ENCODE results near the gene CDH23. TPM values are rescaled to one million over a fixed set of nuclear protein-coding genes. Genes with fewer than 3 reads are reported as not detected.

CDH23 gene
- total RNA-seq, 4 donors from 2014 or later: 0.57 to 5.9 (median 1.0) TPM

DNA sequence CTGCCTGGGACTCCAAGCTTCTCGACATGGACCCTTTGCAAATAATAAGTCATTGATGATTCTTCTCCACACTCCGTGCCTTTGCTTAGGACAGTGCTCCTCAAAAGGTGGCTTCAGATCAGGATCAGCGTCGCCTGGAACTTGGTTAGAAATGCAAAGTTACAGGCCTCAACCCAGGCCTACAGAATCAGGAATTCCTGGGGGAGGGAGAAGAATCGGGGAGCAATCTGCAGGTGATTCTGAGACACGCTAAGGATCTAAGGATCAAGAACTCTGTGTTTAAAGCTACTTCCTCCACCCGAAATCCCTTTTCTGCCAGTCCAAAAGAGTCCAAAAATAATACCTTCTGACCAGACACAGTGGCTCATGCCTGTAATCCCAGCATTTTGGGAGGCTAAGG, 244.7 kb downstream of the CDH23 start:
- peaks cover 0 to 14% (median 4%) of the 10 kb centered on the region in 3 donors for H3K4me1 ChIP-seq
- H3K36me3 ChIP-seq: no peaks in the 10 kb centered on the region
- TF ChIP-seq POLR2A (IDR thresholded peaks at IDR 0.05): no peak
- TF ChIP-seq, protein P1, sequence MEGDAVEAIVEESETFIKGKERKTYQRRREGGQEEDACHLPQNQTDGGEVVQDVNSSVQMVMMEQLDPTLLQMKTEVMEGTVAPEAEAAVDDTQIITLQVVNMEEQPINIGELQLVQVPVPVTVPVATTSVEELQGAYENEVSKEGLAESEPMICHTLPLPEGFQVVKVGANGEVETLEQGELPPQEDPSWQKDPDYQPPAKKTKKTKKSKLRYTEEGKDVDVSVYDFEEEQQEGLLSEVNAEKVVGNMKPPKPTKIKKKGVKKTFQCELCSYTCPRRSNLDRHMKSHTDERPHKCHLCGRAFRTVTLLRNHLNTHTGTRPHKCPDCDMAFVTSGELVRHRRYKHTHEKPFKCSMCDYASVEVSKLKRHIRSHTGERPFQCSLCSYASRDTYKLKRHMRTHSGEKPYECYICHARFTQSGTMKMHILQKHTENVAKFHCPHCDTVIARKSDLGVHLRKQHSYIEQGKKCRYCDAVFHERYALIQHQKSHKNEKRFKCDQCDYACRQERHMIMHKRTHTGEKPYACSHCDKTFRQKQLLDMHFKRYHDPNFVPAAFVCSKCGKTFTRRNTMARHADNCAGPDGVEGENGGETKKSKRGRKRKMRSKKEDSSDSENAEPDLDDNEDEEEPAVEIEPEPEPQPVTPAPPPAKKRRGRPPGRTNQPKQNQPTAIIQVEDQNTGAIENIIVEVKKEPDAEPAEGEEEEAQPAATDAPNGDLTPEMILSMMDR (IDR thresholded peaks at IDR 0.05): no peak
- 84 to 86% methylated on average over 6 to 7 of the region's 7 CpGs for WGBS, 2 donors
- intact Hi-C loops (cut with DNase I): no loop called here
- no peak overlapping the region for H3K4me3 ChIP-seq
- H3K9me3 ChIP-seq: no peaks in the 10 kb centered on the region
- DNase-seq: no peak
- H3K27ac ChIP-seq: no peak overlapping the region
- H3K27me3 ChIP-seq: peaks cover 0 to 17% (median 0%) of the 10 kb centered on the region in 4 donors

DNA sequence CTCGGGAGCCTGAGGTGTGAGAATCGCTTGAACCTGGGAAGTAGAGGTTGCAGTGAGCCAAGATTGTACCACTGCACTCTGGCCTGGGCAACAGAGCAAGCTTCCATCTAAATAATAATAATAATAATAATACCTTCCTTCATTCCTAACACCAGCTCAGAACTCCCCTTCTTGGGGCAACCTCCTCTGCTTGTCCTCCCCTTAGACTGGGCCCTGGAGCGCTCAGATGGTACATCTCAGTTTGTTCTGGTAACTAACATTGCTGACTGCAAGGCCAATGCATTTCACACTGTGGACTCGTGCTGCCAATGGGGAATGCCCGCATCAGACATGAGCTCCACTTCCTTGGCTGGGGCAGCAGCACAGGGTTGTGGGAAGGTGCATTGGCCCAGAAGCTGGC, 245.3 kb downstream of the CDH23 start:
- 74 to 86% methylated on average over 4 to 5 of the region's 5 CpGs for WGBS, 2 donors
- TF ChIP-seq POLR2A (IDR thresholded peaks at IDR 0.05): no peak
- TF ChIP-seq, protein P1 (IDR thresholded peaks at IDR 0.05): no peak

DNA sequence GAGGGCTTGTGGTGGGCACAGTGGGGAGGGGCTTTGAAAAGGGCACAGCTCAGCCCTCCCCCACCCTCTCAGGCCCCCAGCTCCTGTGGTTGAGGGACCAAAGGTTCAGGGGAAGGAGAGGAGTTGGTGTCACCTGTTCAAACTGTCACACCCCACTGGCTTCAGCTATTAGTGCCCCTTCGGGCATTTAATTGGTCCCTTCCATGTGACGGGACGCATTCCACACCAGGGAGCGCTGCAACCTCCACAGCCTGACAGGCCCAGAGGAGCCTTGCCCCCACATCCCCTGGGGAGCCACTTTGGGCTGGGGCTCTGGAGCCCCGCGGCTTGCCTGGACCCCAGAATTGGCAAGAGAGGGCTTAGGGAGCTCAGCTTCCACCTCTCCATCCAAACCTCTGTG, 247.2 kb downstream of the CDH23 start:
- TF ChIP-seq, protein P1 (IDR thresholded peaks at IDR 0.05): no peak
- no peak for TF ChIP-seq POLR2A (IDR thresholded peaks at IDR 0.05)
- H3K27ac ChIP-seq: no peak overlapping the region
- H3K27me3 ChIP-seq: peaks cover 0 to 9% (median 0%) of the 10 kb centered on the region in 4 donors
- intact Hi-C loops (cut with DNase I): no loop called here
- no peaks in the 10 kb centered on the region for H3K36me3 ChIP-seq
- WGBS, 2 donors: 71% methylated on average over 1 of the region's 6 CpGs; no CpG with 5 or more reads in 1 of the 2 donors
- peaks cover 0 to 7% (median 4%) of the 10 kb centered on the region in 3 donors for H3K4me1 ChIP-seq
- DNase-seq: no peak
- H3K4me3 ChIP-seq: no peak overlapping the region
- no peaks in the 10 kb centered on the region for H3K9me3 ChIP-seq

More for the DNA sequence above, 245.3 kb downstream of the CDH23 start:
- Histone ChIP-seq H3K9me3 (no peaks in the 10 kb centered on the region), H3K4me1 (peaks cover 0 to 14% (median 4%) of the 10 kb centered on the region in 3 donors), H3K4me3 (no peak overlapping the region), H3K27me3 (peaks cover 0 to 17% (median 0%) of the 10 kb centered on the region in 4 donors), H3K27ac (no peak overlapping the region), H3K36me3 (no peaks in the 10 kb centered on the region)
- intact Hi-C loops (cut with DNase I): no loop called here
- no peak for DNase-seq

DNA sequence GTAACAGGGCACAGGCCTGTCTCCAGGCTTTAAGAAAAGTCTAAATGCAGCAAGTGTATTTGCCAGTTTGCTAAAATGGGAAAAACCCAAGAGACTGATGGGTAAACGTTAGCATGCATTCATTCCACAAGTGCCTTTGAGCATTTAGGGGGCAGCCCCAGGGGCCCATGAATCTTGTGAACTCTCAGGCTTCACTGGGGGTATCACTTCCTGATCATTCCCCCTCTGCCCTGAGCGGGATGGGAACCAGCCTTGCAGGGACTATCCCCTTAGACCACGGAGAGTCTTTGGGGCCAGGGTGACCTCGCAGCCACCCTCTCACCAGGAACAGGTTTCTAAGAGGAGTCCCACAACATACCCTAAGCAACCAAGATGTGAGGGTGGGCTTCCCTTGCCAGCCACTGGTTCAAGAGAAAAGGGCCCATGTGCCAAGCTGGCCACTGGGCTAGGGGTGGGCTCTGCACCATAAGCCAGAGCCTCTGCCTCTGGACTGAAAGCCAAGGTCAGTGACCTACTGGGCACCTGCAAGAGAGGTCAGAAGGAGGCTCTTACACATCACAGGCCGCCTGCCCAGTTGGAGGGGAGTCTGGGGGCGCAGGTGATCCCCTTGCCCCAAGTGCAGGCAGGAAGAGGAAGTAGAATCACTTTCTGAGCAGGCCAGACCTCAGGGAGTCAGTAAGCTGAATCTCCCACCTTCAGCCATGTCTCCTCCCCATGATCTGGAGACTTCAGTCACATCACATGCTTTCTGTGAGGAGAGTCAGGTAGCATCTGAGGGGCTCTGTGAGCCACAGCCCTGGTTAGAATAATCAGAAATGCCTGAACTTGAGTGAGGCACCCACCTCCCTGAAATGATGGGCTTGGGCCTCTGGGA, 247.8 kb downstream of the CDH23 start:
- intact Hi-C loops (cut with DNase I): no loop called here
- 47 to 68% methylated on average over 3 to 4 of the region's 6 CpGs for WGBS, 2 donors
- TF ChIP-seq POLR2A (IDR thresholded peaks at IDR 0.05): no peak
- TF ChIP-seq, protein P1 (IDR thresholded peaks at IDR 0.05): no peak
- Histone ChIP-seq H3K9me3 (no peaks in the 10 kb centered on the region), H3K4me3 (no peak overlapping the region), H3K4me1 (peaks cover 0 to 5% (median 0%) of the 10 kb centered on the region in 3 donors), H3K27ac (no peak overlapping the region), H3K27me3 (peaks cover 0 to 9% (median 0%) of the 10 kb centered on the region in 4 donors), H3K36me3 (no peaks in the 10 kb centered on the region)
- no peak for DNase-seq

DNA sequence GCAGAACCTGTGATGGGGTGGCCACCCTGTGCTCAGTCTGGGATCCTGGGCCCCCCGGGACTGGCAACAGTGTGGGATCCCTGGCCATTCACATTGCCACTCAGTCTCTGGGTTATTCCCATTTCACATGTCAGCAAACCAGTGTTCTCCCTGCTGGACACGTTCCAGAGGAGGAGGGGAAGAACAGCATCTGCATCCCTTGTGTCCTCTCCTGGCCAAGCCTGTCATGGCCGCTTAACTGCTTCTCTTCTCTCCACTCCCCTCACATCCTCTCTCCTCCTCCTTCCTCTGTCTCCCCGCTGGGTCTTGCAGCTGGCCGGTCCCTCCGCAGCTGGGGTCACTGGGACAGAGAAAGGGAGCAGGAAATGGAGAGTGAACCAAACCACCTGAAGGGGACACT, 248.5 kb downstream of the CDH23 start:
- H3K27me3 ChIP-seq: peaks cover 0 to 9% (median 0%) of the 10 kb centered on the region in 4 donors
- no peaks in the 10 kb centered on the region for H3K9me3 ChIP-seq
- H3K36me3 ChIP-seq: no peaks in the 10 kb centered on the region
- no peak for TF ChIP-seq POLR2A (IDR thresholded peaks at IDR 0.05)
- TF ChIP-seq, protein P1 (IDR thresholded peaks at IDR 0.05): no peak
- H3K27ac ChIP-seq: no peak overlapping the region
- WGBS, 2 donors: 73 to 78% methylated on average over 6 of the region's 6 CpGs
- peaks cover 0 to 5% (median 0%) of the 10 kb centered on the region in 3 donors for H3K4me1 ChIP-seq
- intact Hi-C loops (cut with DNase I): no loop called here
- DNase-seq: no peak
- no peak overlapping the region for H3K4me3 ChIP-seq
